Activated effector memory CD4-positive, alpha-beta T cell treated with anti-CD3 and anti-CD28 coated beads, Interleukin-2, amount 50 U/mL, for 16 hours (primary cell): ENCODE measurements around the gene TMEM182.

ENCODE experiments used
- DNase-seq: peaks from one replicate; pipeline ENCODE4 v3.0.0-alpha.2; 2020

Gene TMEM182

GRCh38 chr2:102803041-102803896 lies 41.4 kb downstream of the TMEM182 start:
- no peak for DNase-seq

- DNase-seq: no peak
Observed at GRCh38 chr2:102803897-102804217, 42.0 kb downstream of the TMEM182 start.

- peak; percentile 76 for DNase-seq
Observed at GRCh38 chr2:102806250-102806837, 44.5 kb downstream of the TMEM182 start.

- no peak for DNase-seq
Observed at GRCh38 chr2:102809291-102810189, 47.7 kb downstream of the TMEM182 start.

GRCh38 chr2:102815285-102815684 lies 53.5 kb downstream of the TMEM182 start:
- no peak for DNase-seq

- no peak for DNase-seq
Observed at GRCh38 chr2:102826904-102827303, 65.1 kb downstream of the TMEM182 start.

- no peak for DNase-seq
Observed at GRCh38 chr2:102832789-102833188, 71.0 kb downstream of the TMEM182 start.

GRCh38 chr2:102834523-102835273 lies 72.9 kb downstream of the TMEM182 start:
- DNase-seq: no peak

- no peak for DNase-seq
Observed at GRCh38 chr2:102837626-102838198, 75.9 kb downstream of the TMEM182 start.

GRCh38 chr2:102839668-102840388 lies 78.0 kb downstream of the TMEM182 start:
- DNase-seq: no peak

GRCh38 chr2:102841107-102841840 lies 79.4 kb downstream of the TMEM182 start:
- DNase-seq: no peak

- DNase-seq: no peak
Observed at GRCh38 chr2:102843764-102844443, 82.1 kb downstream of the TMEM182 start.

- DNase-seq: no peak
Observed at GRCh38 chr2:102844911-102845310, 83.1 kb downstream of the TMEM182 start.

- DNase-seq: no peak
Observed at GRCh38 chr2:102848366-102848839, 86.6 kb downstream of the TMEM182 start.

GRCh38 chr2:102850888-102851287 lies 89.1 kb downstream of the TMEM182 start:
- no peak for DNase-seq

GRCh38 chr2:102852867-102853266 lies 91.0 kb downstream of the TMEM182 start:
- DNase-seq: no peak
